Activated CD4-positive, alpha-beta T cell treated with anti-CD3 and anti-CD28 coated beads, Interleukin-2, amount 50 U/mL, for 4 hours (primary cell): ENCODE results near the gene ADAP1.

Experiments
- DNase-seq, 2 experiments: peaks; one replicate each; pipeline ENCODE4 v3.0.0-alpha.2; 2020

ADAP1 gene

DNA sequence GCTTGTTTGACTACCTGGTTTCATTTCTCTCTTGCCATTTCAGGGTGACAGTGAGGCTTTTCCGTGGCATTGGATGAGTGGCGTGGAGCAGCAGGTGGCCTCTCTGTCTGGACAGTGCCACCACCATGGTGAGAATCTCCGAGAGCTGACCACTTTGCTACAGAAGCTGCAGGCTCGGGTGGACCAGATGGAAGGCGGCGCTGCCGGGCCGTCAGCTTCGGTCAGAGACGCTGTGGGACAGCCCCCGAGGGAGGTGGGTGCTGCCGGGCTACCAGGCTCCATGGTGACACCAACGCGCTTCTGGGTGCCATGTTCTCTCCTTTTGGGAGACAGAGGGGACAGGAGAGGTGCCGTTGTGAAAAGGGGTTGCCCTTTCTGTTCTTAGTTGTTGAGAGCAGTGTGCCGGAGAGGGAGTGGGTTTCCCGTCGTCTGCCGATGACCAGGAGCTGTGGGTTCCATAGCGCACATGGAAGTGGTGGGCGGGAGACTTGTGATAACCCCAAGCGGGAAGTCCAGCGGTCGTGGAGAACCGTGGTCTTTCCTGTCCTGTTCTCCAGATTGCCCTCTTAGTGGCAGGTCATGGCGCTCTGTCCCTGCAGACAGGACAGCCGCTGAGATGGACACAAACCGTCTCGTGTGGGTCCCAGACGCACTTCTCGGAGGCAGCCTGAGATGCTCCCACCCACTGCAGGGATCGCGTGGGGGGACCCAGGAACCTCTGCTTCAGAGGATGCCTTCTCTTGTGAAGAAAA lies 100.9 kb downstream of the ADAP1 start:
- no peak for DNase-seq

DNA sequence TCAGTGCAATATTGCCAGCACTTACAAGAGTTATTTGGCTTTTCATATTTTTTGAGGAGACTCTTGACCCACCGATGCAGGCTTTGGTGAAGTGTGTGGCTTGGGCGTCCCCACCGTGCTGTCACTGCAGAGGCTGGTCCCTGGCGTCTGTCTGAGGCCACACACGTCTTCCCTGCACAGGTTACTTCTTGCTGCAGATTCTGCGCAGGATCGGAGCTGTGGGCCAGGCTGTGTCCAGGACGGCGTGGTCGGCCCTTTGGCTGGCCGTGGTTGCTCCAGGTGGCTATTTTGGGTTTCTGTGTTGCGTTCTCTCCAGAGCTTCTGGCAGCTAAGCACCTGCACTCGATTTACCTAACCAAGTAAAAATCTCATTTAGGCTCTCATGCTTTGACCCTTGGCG lies 103.3 kb downstream of the ADAP1 start:
- no peak for DNase-seq

DNA sequence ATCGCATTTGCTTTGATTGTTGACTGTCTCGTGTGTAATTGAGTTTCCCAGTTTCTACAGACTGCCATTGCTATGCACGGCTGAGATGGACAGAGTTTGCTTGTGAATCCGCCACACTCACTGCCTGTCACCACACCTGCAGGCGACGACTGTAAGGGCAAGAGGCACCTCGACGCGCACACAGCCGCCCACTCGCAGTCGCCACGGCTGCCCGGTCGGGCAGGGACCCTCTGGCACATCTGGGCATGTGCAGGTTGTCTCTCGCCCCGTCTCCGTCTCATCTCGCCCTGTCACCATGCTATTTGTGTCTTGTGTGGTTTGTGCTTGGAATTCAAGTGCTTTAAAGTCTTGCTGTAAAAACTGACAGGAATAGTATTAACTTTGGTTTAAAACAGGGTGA lies 104.7 kb downstream of the ADAP1 start:
- DNase-seq: no peak

DNA sequence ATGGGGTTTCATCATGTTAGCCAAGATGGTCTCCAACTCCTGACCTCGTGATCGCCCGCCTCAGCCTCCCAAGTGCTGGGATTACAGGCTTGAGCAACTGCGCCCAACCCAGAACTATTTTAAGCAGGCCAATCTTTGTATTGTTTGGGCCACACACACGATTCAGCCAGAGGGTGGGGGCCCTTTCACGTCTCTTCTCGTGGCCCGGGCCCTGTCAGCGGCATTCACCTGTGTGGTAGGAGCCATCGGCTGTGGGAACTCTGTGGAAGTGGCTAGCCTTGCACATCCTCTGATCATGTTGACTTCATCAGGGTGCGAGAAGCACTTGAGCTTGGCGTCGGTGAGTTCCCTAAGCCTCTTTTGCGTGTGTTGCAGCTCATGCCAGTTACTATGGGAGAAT lies 105.3 kb downstream of the ADAP1 start:
- no peak for DNase-seq
